GM12874 (cell line): ENCODE data around the gene MALAT1.

Experiments
- TF ChIP-seq, protein P1 (sequence below): IDR thresholded peaks from 2 replicates; pipeline ENCODE4 v1.5.1; 2011; ENCODE audit warnings: low read depth, mild to moderate bottlenecking, control low read depth, low read length, moderate library complexity; ENCODE audit not compliant: insufficient read depth

The MALAT1 gene

GRCh38 chr11:65503949-65504673, 5.3 kb downstream of the MALAT1 start:
- TF ChIP-seq, protein P1, sequence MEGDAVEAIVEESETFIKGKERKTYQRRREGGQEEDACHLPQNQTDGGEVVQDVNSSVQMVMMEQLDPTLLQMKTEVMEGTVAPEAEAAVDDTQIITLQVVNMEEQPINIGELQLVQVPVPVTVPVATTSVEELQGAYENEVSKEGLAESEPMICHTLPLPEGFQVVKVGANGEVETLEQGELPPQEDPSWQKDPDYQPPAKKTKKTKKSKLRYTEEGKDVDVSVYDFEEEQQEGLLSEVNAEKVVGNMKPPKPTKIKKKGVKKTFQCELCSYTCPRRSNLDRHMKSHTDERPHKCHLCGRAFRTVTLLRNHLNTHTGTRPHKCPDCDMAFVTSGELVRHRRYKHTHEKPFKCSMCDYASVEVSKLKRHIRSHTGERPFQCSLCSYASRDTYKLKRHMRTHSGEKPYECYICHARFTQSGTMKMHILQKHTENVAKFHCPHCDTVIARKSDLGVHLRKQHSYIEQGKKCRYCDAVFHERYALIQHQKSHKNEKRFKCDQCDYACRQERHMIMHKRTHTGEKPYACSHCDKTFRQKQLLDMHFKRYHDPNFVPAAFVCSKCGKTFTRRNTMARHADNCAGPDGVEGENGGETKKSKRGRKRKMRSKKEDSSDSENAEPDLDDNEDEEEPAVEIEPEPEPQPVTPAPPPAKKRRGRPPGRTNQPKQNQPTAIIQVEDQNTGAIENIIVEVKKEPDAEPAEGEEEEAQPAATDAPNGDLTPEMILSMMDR = no peak

DNA sequence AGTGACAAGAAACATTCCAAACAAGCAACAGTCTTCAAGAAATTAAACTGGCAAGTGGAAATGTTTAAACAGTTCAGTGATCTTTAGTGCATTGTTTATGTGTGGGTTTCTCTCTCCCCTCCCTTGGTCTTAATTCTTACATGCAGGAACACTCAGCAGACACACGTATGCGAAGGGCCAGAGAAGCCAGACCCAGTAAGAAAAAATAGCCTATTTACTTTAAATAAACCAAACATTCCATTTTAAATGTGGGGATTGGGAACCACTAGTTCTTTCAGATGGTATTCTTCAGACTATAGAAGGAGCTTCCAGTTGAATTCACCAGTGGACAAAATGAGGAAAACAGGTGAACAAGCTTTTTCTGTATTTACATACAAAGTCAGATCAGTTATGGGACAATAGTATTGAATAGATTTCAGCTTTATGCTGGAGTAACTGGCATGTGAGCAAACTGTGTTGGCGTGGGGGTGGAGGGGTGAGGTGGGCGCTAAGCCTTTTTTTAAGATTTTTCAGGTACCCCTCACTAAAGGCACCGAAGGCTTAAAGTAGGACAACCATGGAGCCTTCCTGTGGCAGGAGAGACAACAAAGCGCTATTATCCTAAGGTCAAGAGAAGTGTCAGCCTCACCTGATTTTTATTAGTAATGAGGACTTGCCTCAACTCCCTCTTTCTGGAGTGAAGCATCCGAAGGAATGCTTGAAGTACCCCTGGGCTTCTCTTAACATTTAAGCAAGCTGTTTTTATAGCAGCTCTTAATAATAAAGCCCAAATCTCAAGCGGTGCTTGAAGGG, 6.0 kb downstream of the MALAT1 start:
- TF ChIP-seq, protein P1 = no peak

- TF ChIP-seq, protein P1 = no peak
Measured at GRCh38 chr11:65505466-65506289, 6.8 kb downstream of the MALAT1 start.

- TF ChIP-seq, protein P1 = no peak
Measured at GRCh38 chr11:65506290-65506771, 7.5 kb downstream of the MALAT1 start.

DNA sequence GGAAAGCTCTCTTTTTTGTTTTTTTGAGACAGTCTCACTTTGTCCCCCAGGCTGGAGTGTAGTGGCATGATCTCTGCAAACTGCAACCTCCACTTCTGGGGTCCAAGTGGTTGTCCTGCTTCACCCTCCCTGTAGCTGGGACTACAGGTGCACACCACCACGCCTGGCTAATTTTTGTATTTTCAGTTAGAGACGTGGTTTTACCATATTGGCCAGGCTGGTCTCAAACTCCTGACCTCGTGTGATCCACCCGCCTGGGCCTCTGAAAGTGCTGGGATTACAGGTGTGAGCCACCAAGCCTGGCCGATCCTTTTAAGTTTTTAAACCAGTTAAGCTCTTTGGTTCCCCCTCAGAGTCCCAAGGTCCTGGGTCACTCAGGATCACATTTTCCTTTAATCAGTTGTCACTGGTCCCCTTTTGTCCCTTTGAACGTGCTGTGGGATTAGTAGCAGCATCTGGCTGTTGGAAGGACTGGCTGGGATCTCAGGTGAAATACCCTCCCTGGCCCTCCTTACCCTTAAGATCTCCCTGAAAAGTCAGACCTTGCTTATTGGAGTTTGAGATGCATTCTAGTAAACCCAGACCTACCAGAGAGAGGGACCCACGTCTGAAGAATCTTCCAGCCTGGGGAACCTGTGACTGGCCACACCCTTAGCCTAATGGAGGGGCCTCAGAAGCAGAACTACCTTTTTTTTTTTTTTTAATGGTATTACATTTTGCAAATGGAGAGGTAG, 8.1 kb downstream of the MALAT1 start:
- TF ChIP-seq, protein P1 = no peak

GRCh38 chr11:65516135-65516968, 17.5 kb downstream of the MALAT1 start:
- TF ChIP-seq, protein P1 = no peak
